Measurements from ENCODE around the gene SPAG16. TPM values are rescaled to one million over a fixed set of nuclear protein-coding genes. Genes with fewer than 3 reads are reported as not detected.

SPAG16 gene
- polyA plus RNA-seq, 2 of the 4 experiments (the other 2 are of a cell fraction): 19.1 to 27.6 TPM

DNA sequence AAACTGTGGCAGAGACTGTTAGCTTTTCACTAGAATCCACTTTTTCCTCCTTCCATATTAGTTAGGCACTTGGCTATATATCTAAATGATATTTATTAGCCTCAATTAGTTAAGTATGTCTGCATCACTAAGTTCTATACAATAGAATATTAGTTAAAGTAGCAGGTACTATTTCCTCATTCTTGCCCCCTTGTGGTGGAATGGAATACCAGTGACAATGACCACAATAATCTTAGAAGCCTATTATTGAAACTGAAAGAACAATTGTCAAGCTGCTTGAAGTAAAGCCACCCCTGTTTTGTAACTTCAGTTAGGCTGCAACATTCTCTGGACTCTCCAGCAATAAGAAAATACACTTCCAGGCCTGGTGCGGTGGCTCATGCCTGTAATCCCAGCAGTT lies 650.3 kb downstream of the SPAG16 start:
- TF ChIP-seq RAD21 (conservative IDR thresholded peaks at IDR 0.05 in 1 of 2, IDR thresholded peaks at IDR 0.05 in 1 of 2) (peak in 1 of 2 experiments; percentile 27; a peak in 2 of 5 replicates), POLR2AphosphoS2 (conservative IDR thresholded peaks at IDR 0.05; ENCODE audit: low read length) (no peak), CTCF (IDR thresholded peaks at IDR 0.05) (peak; percentile 23; the same call in 1 of the 3 replicates), CBX8 (IDR thresholded peaks at IDR 0.05) (no peak), SMC3 (IDR thresholded peaks at IDR 0.05) (peak; percentile 35; the same call in 1 of the 3 replicates)
- ATAC-seq (peak in 1 of 2 experiments; percentile 62; a peak in 3 of 6 replicates), DNase-seq (ENCODE audit: low read depth in 1 of 2, low spot score in 1 of 2) (peak; percentile 6 to 27), FAIRE-seq (no peak)
- Histone ChIP-seq H3K4me3 (no peak overlapping the region), H3K27ac (no peak overlapping the region), H3K9me3 (no peaks in the 10 kb centered on the region), H3K4me1 (peaks cover 6% of the 10 kb centered on the region; the same call in 1 of the 3 replicates), H3K4me2 (no peak overlapping the region)
- WGBS (ENCODE audit: missing lambda C conversion rate): 91% methylated on average over 1 of the region's 1 CpG
- CTCF ChIA-PET: no interaction called here
- POLR2A ChIA-PET: no interaction called here

GRCh38 chr2:213958086-213958485 lies 673.8 kb downstream of the SPAG16 start:
- Histone ChIP-seq H3K9me3 (no peaks in the 10 kb centered on the region), H3K4me1 (no peaks in the 10 kb centered on the region), H3K27ac (no peak overlapping the region), H3K4me2 (no peak overlapping the region), H3K4me3 (no peak overlapping the region)
- POLR2A ChIA-PET: no interaction called here
- DNase-seq (ENCODE audit: low read depth in 1 of 2, low spot score in 1 of 2) (no peak), FAIRE-seq (no peak), ATAC-seq (no peak)
- no peak for TF ChIP-seq HOXB5 (CRISPR knock-in tag; IDR thresholded peaks at IDR 0.05)
- TF ChIP-seq, protein P1, sequence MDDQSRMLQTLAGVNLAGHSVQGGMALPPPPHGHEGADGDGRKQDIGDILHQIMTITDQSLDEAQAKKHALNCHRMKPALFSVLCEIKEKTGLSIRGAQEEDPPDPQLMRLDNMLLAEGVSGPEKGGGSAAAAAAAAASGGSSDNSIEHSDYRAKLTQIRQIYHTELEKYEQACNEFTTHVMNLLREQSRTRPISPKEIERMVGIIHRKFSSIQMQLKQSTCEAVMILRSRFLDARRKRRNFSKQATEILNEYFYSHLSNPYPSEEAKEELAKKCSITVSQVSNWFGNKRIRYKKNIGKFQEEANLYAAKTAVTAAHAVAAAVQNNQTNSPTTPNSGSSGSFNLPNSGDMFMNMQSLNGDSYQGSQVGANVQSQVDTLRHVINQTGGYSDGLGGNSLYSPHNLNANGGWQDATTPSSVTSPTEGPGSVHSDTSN (IDR thresholded peaks at IDR 0.05): no peak
- TF ChIP-seq KDM1A (IDR thresholded peaks at IDR 0.05; ENCODE audit: low read depth): no peak
- no peak for TF ChIP-seq EP300 (IDR thresholded peaks at IDR 0.05)
- TF ChIP-seq CEBPB (IDR thresholded peaks at IDR 0.05): no peak
- TF ChIP-seq FOSB (CRISPR knock-in tag; IDR thresholded peaks at IDR 0.05): no peak
- TF ChIP-seq, protein P2, sequence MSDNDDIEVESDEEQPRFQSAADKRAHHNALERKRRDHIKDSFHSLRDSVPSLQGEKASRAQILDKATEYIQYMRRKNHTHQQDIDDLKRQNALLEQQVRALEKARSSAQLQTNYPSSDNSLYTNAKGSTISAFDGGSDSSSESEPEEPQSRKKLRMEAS (IDR thresholded peaks at IDR 0.05): no peak
- TF ChIP-seq MYC (IDR thresholded peaks at IDR 0.05; ENCODE audit: borderline replicate concordance, low read length): no peak
- no peak for TF ChIP-seq SREBF2 (IDR thresholded peaks at IDR 0.05)
- no peak for TF ChIP-seq TP53 (CRISPR knock-in tag; IDR thresholded peaks at IDR 0.05)
- WGBS (ENCODE audit: missing lambda C conversion rate): 43% methylated on average over 2 of the region's 2 CpGs
- CTCF ChIA-PET: no interaction called here

- H3K9me3 ChIP-seq: no peaks in the 10 kb centered on the region
- H3K4me3 ChIP-seq: no peak overlapping the region
- no peak for FAIRE-seq
- no peak for TF ChIP-seq HOXB5 (CRISPR knock-in tag; IDR thresholded peaks at IDR 0.05)
- no peak for TF ChIP-seq TP53 (CRISPR knock-in tag; IDR thresholded peaks at IDR 0.05)
- no peak for TF ChIP-seq EP300 (IDR thresholded peaks at IDR 0.05)
- TF ChIP-seq SMC3 (IDR thresholded peaks at IDR 0.05): no peak
- TF ChIP-seq ZSCAN20 (CRISPR knock-in tag; IDR thresholded peaks at IDR 0.05): no peak
- no peak for TF ChIP-seq RFX5 (IDR thresholded peaks at IDR 0.05)
- no peak overlapping the region for H3K27ac ChIP-seq
- CTCF ChIA-PET: interaction anchor here (0.7 kb wide), 1 partner anchor 779 kb away, joined by 3 read pairs; no protein-coding TSS in a partner anchor
- 87% methylated on average over 1 of the region's 1 CpG for WGBS (ENCODE audit: missing lambda C conversion rate)
- H3K4me1 ChIP-seq: no peaks in the 10 kb centered on the region
- ATAC-seq: no peak
- H3K4me2 ChIP-seq: no peak overlapping the region
- POLR2A ChIA-PET: no interaction called here
- no peak for DNase-seq (ENCODE audit: low read depth in 1 of 2, low spot score in 1 of 2)
These were observed 675.3 kb downstream of the SPAG16 start for GRCh38 chr2:213959589-213959988.

DNA sequence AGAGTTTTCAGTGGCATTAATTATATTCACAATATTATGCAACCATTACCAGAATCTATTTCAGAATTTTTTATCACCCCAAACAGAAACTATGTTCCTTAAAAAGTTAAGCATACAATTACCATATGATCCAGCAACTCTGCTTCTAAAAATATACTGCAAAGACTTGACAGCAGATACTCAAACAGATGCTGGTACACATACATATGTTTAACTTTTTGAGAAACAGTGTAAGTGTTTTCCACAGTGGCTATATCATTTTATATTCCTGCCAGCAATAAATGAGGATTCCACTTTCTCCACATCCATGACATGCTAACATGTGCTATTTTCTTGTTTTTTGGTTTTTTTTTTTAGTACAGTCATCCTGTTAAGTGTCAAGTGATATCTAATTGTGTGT lies 687.3 kb downstream of the SPAG16 start:
- ATAC-seq (no peak), FAIRE-seq (no peak), DNase-seq (ENCODE audit: low read depth in 1 of 2, low spot score in 1 of 2) (no peak)
- POLR2A ChIA-PET: no interaction called here
- H3K4me2 ChIP-seq: no peak overlapping the region
- CTCF ChIA-PET: no interaction called here
- no peaks in the 10 kb centered on the region for H3K9me3 ChIP-seq
- H3K27ac ChIP-seq: no peak overlapping the region
- no peaks in the 10 kb centered on the region for H3K4me1 ChIP-seq
- no peak overlapping the region for H3K4me3 ChIP-seq
- no peak for TF ChIP-seq FOSB (CRISPR knock-in tag; IDR thresholded peaks at IDR 0.05)
- TF ChIP-seq TP53 (CRISPR knock-in tag; IDR thresholded peaks at IDR 0.05): no peak
- TF ChIP-seq, protein P3, sequence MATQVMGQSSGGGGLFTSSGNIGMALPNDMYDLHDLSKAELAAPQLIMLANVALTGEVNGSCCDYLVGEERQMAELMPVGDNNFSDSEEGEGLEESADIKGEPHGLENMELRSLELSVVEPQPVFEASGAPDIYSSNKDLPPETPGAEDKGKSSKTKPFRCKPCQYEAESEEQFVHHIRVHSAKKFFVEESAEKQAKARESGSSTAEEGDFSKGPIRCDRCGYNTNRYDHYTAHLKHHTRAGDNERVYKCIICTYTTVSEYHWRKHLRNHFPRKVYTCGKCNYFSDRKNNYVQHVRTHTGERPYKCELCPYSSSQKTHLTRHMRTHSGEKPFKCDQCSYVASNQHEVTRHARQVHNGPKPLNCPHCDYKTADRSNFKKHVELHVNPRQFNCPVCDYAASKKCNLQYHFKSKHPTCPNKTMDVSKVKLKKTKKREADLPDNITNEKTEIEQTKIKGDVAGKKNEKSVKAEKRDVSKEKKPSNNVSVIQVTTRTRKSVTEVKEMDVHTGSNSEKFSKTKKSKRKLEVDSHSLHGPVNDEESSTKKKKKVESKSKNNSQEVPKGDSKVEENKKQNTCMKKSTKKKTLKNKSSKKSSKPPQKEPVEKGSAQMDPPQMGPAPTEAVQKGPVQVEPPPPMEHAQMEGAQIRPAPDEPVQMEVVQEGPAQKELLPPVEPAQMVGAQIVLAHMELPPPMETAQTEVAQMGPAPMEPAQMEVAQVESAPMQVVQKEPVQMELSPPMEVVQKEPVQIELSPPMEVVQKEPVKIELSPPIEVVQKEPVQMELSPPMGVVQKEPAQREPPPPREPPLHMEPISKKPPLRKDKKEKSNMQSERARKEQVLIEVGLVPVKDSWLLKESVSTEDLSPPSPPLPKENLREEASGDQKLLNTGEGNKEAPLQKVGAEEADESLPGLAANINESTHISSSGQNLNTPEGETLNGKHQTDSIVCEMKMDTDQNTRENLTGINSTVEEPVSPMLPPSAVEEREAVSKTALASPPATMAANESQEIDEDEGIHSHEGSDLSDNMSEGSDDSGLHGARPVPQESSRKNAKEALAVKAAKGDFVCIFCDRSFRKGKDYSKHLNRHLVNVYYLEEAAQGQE (IDR thresholded peaks at IDR 0.05): no peak
- TF ChIP-seq SREBF2 (IDR thresholded peaks at IDR 0.05): no peak
- TF ChIP-seq EP300 (IDR thresholded peaks at IDR 0.05): no peak
- TF ChIP-seq RARB (CRISPR knock-in tag; IDR thresholded peaks at IDR 0.05): no peak
- TF ChIP-seq ZNF302 (CRISPR knock-in tag; IDR thresholded peaks at IDR 0.05): no peak
- no peak for TF ChIP-seq KDM5A (IDR thresholded peaks at IDR 0.05)
- no peak for TF ChIP-seq PHF8 (IDR thresholded peaks at IDR 0.05; ENCODE audit: borderline replicate concordance, low read depth)
- no peak for TF ChIP-seq TFCP2L1 (CRISPR knock-in tag; IDR thresholded peaks at IDR 0.05)
- no peak for TF ChIP-seq ZC3H11A (IDR thresholded peaks at IDR 0.05)
- no peak for TF ChIP-seq GATA3 (IDR thresholded peaks at IDR 0.05; ENCODE audit: borderline replicate concordance)
- no peak for TF ChIP-seq CBX2 (IDR thresholded peaks at IDR 0.05; ENCODE audit: borderline replicate concordance, low read depth)

All from A549 (cell line).